NCI-H748 treated with DMSO at 0.1 percent for 48 hours (cell line): ENCODE results near the gene C1QTNF8.
"Not testable (repeated sequence)": the region's sequence is repeated elsewhere in the genome, so short reads cannot be mapped to it uniquely, and the experiment has no call there.

ENCODE experiments used
- DNase-seq: peaks from one replicate; lab custom pipeline; 2025; lab: John Stamatoyannopoulos, UW

Gene C1QTNF8

GRCh38 chr16:1093284-1094123, 2.5 kb downstream of the C1QTNF8 start:
- peak; percentile 13 for DNase-seq

DNA sequence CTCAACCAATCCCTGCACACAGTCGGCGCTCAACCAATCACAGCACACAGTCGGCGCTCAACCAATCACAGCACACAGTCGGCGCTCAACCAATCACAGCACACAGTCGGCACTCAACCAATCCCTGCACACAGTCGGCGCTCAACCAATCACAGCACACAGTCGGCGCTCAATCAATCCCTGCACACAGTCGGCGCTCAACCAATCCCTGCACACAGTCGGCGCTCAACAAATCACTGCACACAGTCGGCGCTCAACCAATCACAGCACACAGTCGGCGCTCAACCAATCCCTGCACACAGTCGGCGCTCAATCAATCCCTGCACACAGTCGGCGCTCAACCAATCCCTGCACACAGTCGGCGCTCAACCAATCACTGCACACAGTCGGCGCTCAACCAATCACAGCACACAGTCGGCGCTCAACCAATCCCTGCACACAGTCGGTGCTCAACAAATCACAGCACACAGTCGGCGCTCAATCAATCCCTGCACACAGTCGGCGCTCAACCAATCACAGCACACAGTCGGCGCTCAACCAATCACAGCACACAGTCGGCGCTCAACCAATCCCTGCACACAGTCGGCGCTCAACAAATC, 3.3 kb downstream of the C1QTNF8 start:
- not testable (repeated sequence) for DNase-seq

- DNase-seq: no peak
These were observed 4.0 kb downstream of the C1QTNF8 start for GRCh38 chr16:1091992-1092552.

DNA sequence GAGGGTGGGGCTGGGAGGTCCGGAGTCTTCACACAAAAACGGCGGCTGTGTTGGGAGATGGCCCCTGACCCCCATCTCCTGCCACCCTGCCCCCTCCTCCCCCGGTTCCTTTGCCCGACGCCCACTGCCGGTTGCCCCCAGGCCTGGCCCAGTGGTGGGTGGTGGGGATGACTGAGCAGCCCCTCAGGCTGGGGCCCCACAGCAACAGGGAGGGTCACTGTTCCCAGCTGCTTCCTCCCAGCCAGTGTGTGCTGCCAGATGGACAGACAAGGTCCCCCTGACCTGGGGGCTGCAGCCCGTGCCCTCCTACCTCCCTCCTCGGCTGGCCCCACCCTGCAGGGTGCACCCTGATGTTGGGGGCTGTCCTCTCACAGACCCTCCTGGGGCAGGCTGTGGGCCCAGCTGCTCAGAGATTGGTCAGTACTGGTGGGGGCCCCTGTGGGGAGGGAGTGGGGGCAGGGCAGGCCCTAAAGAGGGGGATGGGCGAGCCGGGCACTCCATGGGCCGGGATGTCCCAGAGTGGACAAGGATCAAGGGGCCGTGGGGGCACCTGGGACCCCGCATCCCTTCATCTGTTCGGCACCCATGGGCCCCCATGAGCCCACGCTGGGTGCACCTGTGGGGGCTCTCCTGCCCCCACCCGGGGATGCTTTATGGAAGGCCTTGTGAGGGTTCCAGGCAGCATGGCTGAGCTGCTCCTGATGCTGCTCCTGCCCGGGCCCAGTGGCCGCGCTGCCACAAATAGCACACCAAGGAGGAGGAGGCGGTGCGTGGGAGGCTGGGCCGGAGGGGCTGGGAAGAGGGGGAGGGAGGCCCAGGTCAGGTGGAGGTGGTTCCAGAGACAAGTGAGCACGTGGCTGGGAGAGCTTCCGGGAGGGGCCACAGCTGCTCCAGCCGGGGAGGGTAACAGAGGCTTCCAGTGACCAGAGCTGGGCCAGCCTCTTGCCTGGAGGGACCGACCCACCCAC, 5.1 kb downstream of the C1QTNF8 start:
- DNase-seq: no peak

DNA sequence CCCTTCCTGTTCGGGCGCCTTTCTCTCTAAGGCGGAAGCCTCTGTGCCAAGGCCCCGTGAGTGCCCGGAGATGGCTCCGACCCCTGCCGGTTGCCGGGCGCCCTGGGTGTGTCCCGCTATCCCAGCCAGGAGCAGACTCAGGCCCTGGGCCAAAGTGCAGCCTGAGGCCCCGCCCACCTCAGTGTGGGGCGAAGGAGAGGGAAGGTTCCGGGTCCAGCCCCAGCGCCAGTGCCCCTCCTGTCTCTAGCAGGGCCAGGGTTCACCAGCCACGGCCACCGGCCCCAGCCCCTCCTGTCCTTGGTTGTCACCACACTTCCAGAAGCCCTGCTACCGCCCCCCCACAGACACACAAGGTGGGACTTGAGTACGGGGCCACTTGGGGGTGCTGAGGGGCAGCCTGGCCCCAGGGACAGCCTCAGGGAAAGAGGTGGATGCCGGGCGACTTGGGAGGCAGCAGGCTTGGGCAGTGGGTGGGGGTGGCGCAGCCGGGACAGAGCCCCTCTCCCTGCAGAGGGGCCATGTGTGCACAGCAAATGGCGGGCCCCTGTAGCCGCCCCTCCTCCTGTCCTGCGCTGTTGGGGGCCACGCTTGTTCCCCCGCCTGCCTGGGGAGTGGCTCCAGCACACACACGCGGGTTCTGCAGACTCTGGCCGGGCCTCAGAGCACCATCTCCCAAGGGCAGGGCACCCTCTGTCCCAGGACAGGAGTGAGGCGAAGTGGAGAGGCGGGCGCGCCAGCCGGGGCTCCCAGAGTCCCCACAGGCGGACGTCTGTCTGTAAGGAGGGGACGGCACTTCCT, 6.0 kb downstream of the C1QTNF8 start:
- no peak for DNase-seq

GRCh38 chr16:1089439-1089821, 6.6 kb downstream of the C1QTNF8 start:
- DNase-seq: no peak

DNA sequence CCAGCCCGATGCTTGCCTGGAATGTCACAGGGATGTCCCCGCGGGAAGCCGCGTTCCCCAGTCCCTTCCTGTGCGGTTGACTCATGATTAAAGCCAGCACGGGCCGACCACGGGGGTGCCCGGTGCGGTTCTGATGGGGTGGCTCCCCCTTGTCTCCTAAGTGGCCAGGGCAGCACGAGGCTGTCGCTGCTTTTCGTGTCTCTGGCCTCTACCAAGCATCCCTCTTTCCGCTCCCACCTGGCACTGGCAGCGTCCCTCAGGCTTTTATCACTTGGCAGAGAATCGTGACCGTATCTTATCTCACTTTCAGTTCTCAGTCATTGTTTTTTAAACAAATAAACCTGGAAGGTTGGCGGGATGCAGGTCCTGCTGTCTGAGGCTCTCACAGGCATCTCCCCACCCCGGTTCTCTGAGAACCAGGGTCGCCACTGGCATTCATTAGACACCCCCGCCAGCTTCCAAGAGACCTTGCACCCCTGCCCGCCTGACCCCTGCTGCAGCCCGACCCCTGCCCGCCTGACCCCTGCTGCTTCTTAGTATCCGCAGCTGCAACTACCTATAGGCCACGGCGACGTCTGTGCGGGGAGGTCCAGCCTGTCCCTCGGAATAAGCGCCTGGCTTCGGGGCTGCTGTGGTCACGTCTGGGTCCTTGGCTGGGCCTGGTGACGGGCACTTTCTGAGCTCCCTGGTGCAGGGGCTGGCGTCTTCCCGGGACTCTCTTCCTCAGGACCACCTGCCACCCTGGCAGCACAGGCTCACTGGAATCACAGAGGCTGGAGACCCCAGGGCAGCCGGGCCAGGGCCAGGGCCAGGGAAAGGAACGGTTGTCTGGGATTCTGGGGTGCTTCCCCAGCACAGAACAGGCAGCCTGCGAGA, 7.5 kb downstream of the C1QTNF8 start:
- no peak for DNase-seq

GRCh38 chr16:1086443-1086842, 9.6 kb downstream of the C1QTNF8 start:
- not testable (repeated sequence) for DNase-seq

DNA sequence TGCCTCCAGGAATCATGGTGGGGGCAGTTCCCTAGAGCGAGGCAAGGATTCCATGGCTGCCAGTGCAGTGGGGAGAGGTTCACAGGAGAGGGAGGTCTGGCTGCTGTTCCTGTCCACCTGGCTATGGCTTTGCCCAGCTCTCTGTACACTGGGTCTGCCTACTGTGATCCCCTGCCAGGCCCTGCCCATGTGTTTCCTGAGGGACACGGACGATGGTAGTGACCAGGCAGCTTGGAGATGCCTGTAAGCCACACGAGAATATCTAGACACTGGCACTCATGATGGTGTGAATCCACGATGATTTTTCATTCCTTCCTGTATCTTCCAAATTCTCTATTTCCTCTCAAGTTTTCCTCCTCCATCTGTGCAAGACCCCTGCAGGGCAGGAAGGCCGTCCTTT, 11.1 kb downstream of the C1QTNF8 start:
- no peak for DNase-seq

- DNase-seq: no peak
These were observed 12.9 kb downstream of the C1QTNF8 start for GRCh38 chr16:1082952-1083675.

- no peak for DNase-seq
These were observed 13.6 kb downstream of the C1QTNF8 start for GRCh38 chr16:1082266-1082951.

GRCh38 chr16:1081734-1082265, 14.2 kb downstream of the C1QTNF8 start:
- no peak for DNase-seq

GRCh38 chr16:1080801-1081733, 15.0 kb downstream of the C1QTNF8 start:
- no peak for DNase-seq

- no peak for DNase-seq
These were observed 16.1 kb downstream of the C1QTNF8 start for GRCh38 chr16:1079786-1080525.

- DNase-seq: no peak
These were observed 16.7 kb downstream of the C1QTNF8 start for GRCh38 chr16:1079341-1079740.

- DNase-seq: peak; percentile 36
These were observed 17.4 kb downstream of the C1QTNF8 start for GRCh38 chr16:1078579-1079021.
